Ammon's horn (tissue), 1 donor: ENCODE data around the gene PYCR2.
A peak's percentile ranks its signal among the peaks of the same experiment; 100 is the strongest.
"Not testable (repeated sequence)": the region's sequence is repeated elsewhere in the genome, so short reads cannot be mapped to it uniquely, and the experiment has no call there.

Source experiments
- DNase-seq: peaks from one replicate; pipeline ENCODE4 v3.0.0-alpha.2; 2016; ENCODE audit warnings: low spot score

PYCR2 gene

DNA sequence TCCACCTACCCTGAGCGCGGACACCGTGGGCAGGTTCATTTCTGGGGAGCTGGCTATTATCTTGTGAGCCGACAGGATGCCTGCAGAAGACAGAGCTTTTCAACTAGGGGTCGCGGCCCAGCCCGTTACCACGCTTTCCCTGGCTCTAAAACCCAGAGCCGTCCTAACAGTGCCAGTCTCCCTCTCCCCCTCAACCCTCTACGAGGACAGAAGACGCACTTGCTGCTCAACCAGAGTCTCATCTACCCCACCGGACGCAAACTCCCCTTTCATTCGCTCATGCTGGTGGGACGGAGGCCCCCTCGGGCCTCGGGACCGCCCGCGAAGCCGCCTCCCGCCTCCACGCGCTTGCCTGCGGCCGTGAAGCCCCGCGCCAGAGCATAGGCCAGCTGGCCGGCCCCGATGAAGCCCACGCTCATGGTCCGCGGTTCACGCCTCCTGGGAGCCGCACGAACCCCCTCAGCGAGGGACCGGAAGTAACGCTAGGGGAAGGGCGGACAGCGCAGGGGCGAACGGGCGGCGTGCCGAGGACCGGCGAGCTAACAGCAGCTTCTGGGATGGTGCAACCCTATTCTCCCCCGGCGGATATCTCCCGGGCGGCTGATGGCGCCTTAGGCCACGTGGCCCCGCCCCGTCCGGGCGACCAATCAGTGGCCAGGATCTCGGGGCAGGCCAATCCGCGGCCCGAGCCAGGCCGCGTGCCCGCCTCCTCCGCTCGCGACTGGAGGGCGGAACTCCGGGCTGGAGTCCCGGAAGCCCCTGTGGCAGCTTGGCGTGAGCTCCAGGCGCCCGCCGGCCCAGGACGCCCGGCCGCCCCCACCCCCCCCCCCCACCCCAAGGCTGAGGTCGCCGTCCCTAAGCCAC is at the start of gene PYCR2:
TSS of gene PYCR2 (minus strand) at position 559 of the 864 bp plus-strand sequence. CDS start at position 419, 140 bp downstream.
- peak; percentile 94 for DNase-seq

GRCh38 chr1:225973158-225973557 is 49.1 kb upstream of the PYCR2 start:
- DNase-seq, result no peak

- DNase-seq, result no peak
Measured at GRCh38 chr1:225972344-225973152, 48.5 kb upstream of the PYCR2 start.

GRCh38 chr1:225970592-225971157 is 46.6 kb upstream of the PYCR2 start:
- not testable (repeated sequence) for DNase-seq

DNA sequence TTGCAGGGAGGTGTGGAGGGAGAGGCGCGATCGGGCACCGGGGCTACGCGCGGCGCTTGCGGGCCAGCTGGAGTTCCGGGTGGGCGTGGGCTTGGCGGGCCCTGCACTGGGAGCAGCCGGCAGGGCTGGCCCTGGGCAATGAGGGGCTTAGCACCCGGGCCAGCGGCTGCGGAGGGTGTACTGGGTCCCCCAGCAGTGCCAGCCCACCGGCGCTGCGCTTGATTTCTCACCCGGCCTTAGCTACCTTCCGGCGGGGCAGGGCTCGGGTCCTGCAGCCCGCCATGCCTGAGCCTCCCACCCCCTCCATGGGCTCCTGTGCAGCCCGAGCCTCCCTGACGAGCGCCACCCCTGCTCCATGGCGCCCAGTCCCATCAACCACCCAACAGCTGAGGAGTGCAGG is 45.7 kb upstream of the PYCR2 start:
- not testable (repeated sequence) for DNase-seq

- DNase-seq, result no peak
Measured at GRCh38 chr1:225965231-225965630, 41.2 kb upstream of the PYCR2 start.

GRCh38 chr1:225963735-225964530 is 39.9 kb upstream of the PYCR2 start:
- no peak for DNase-seq

GRCh38 chr1:225962440-225962975 is 38.5 kb upstream of the PYCR2 start:
- DNase-seq, result no peak

DNA sequence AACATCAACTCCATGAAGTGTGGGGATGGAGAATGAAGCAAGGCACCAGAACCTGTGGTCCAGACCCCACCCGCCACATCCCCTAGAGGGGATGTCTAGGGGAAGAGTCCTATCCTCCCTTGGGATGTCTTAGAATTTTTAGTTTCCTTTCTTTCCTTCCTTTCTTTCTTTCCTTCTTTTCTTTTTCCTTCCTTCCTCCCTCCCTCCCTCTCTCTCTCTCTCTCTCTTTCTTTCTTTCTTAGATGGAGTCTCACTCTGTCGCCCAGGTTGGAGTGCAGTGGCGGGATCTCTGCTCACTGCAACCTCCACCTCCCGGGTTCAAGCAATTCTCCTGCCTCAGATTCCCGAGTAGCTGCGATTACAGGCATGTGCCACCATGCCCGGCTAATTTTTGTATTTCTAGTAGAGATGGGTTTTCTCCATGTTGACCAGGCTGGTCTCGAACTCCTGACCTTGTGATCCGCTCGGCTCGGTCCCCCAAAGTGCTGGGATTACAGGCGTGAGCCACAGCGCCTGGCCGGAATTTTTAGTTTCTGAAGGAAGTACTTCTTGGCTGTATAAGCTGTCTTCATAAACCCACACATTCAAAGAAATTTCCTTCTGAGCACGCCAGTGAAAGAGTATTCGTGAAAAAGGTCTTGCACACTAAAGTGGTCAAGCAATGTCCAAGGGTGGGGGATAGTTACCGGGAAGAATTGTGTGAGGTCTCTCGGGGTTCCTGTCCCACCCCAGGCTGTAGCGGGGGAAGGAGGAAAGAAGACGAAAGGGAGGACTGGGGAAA is 37.8 kb upstream of the PYCR2 start:
- no peak for DNase-seq

DNA sequence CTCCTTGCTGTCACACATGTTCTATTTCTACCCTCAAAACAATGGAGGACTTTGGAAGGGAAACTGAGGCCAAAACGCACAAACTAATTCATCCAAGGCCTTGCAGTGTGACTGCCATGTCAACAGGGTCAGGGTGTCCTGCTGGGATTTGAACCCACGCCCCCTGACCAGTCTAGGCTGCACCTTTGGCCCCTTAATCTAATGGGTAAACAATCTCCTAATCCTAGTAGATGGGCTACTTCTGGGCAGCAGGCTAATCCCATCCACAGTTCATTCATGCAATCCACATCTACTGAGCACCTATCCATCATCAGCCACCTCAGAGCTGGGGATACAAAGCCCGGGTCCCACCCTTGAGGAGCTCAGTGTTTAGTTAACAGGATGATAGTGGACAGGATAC is 34.0 kb upstream of the PYCR2 start:
- no peak for DNase-seq

DNA sequence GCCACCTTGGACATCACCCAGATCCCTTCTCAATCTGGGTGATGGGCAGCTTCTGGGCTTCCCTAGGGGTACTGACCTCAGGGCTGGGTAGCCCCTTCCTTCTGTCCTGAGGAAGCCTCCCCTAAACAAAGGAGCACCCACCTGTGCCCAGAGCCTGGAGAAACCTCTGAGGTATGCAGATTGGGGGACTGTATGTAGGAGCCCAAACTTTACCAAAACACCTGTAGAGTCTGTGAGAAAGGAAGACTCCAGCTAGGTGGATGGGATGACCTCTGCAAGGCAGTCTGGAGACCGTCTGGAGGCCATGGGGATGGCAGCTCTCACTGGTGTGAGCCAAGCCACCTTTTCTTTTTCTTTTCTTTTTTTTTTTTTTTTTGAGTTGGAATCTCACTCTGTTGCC is 30.7 kb upstream of the PYCR2 start:
- no peak for DNase-seq

- DNase-seq, result no peak
Measured at GRCh38 chr1:225953315-225953714, 29.3 kb upstream of the PYCR2 start.

GRCh38 chr1:225950905-225951497 is 27.0 kb upstream of the PYCR2 start:
- no peak for DNase-seq

- DNase-seq, result no peak
Measured at GRCh38 chr1:225949041-225949440, 25.0 kb upstream of the PYCR2 start.

DNA sequence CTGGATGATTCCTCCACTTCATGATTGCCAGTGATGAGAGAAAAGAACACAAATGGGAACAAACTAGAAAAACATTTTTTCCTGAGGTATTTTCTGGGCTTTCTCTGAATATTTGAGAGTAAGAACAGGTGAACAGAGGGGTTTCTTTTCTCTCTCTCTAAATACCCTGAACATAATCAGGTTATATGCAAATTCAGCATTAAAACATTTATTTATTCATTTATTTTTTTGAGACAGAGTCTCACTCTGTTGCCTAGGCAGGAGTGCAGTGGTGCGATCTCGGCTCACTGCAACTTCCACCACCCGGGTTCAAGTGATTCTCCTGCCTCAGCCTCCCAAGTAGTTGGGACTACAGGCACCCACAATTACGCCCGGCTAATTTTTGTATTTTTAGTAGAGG is 22.8 kb upstream of the PYCR2 start:
- DNase-seq, result no peak

GRCh38 chr1:225946082-225946620 is 22.1 kb upstream of the PYCR2 start:
- no peak for DNase-seq

- DNase-seq, result no peak
Measured at GRCh38 chr1:225945564-225945963, 21.5 kb upstream of the PYCR2 start.

GRCh38 chr1:225944951-225945350 is 20.9 kb upstream of the PYCR2 start:
- no peak for DNase-seq

DNA sequence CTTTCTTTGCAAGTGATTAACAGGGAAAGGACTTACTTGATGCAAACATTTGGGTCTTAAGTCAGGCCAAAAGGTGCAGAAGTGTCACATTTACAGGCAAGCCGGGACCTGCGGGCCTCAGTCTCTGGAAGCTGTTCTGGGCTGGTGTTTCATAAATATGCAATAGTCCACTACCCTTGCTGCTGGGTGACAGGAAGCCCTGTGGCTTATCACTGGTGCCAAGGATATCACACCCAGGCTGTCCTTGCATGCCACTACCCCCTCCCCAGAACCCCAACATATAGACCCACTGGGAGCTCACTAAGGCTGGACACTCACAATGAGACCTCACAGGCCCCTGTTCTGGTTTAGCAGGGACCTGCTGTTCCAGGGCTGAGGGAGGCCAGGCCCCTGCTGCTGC is 20.3 kb upstream of the PYCR2 start:
- DNase-seq, result no peak

GRCh38 chr1:225943582-225943981 is 19.5 kb upstream of the PYCR2 start:
- DNase-seq, result no peak
